ENCODE results near the gene LLGL2. TPM values are rescaled to one million over a fixed set of nuclear protein-coding genes. Genes with fewer than 3 reads are reported as not detected.

The LLGL2 gene
- total RNA-seq, 1 donor from 2014 or later, result 16.6 TPM

DNA sequence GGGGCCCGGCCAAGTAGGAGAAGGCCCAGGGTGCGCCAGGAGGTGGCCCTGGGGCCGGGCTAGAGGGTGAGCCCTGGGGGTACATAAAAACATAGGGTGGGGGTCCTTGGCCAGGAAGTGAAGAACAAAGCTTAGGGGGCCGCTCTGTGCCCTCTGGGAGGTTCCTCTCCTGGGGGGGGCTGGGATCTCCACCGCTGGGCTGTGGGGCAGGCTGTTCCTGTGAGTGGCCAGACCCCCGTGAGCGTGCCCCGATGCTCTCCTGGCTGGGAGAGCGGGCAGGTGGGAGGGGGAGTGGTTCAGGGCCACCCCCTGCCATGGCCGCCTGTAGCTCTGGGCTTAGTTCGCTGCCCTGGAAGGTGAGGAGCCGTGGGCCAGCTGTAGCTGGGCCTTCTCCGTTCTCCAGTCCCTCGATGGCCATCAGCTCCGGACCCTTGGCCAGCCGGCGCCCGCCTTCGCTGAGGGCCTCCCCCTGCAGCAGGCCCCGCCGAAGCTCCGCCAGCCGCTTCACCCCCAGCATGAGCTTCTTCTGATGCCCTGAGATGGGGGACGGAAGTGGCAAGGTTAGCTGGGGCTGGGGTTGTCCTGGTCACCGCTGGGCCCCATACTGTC lies 22.7 kb upstream of the LLGL2 start:
- H3K9me3 Mint-ChIP-seq, result no peaks in the 10 kb centered on the region
- H3K4me1 Mint-ChIP-seq, result no peaks in the 10 kb centered on the region
- no peak overlapping the region for H3K4me3 Mint-ChIP-seq
- Histone ChIP-seq H3F3A (ENCODE audit: low read depth) (no peaks in the 10 kb centered on the region), H3K4me2 (no peak overlapping the region), H3K4me1 (no peaks in the 10 kb centered on the region), H3K36me3 (no peaks in the 10 kb centered on the region), H3K4me3 (no peak overlapping the region), H3K9ac (no peak overlapping the region), H2AFZ (replicated peaks) (no peak overlapping the region), H3K9me3 (ENCODE audit: low read depth) (no peaks in the 10 kb centered on the region), H4K20me1 (ENCODE audit: low read depth) (peaks cover 5% of the 10 kb centered on the region), H3K79me2 (ENCODE audit: low read depth) (no peaks in the 10 kb centered on the region), H3K27me3 (no peaks in the 10 kb centered on the region), H3K27ac (no peak overlapping the region)
- TF ChIP-seq EZH2phosphoT487 (IDR thresholded peaks at IDR 0.05) (no peak), EZH2 (IDR thresholded peaks at IDR 0.05) (no peak)
- TF ChIP-seq, protein P1, sequence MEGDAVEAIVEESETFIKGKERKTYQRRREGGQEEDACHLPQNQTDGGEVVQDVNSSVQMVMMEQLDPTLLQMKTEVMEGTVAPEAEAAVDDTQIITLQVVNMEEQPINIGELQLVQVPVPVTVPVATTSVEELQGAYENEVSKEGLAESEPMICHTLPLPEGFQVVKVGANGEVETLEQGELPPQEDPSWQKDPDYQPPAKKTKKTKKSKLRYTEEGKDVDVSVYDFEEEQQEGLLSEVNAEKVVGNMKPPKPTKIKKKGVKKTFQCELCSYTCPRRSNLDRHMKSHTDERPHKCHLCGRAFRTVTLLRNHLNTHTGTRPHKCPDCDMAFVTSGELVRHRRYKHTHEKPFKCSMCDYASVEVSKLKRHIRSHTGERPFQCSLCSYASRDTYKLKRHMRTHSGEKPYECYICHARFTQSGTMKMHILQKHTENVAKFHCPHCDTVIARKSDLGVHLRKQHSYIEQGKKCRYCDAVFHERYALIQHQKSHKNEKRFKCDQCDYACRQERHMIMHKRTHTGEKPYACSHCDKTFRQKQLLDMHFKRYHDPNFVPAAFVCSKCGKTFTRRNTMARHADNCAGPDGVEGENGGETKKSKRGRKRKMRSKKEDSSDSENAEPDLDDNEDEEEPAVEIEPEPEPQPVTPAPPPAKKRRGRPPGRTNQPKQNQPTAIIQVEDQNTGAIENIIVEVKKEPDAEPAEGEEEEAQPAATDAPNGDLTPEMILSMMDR (IDR thresholded peaks at IDR 0.05), result no peak
- DNase-seq (ENCODE audit: low spot score), result no peak
- peaks cover 2% of the 10 kb centered on the region for H3K27me3 Mint-ChIP-seq (ENCODE audit: insufficient read depth, low read depth)
- H3K27ac Mint-ChIP-seq, result no peak overlapping the region
- peaks cover 10% of the 10 kb centered on the region for H3K36me3 Mint-ChIP-seq

DNA sequence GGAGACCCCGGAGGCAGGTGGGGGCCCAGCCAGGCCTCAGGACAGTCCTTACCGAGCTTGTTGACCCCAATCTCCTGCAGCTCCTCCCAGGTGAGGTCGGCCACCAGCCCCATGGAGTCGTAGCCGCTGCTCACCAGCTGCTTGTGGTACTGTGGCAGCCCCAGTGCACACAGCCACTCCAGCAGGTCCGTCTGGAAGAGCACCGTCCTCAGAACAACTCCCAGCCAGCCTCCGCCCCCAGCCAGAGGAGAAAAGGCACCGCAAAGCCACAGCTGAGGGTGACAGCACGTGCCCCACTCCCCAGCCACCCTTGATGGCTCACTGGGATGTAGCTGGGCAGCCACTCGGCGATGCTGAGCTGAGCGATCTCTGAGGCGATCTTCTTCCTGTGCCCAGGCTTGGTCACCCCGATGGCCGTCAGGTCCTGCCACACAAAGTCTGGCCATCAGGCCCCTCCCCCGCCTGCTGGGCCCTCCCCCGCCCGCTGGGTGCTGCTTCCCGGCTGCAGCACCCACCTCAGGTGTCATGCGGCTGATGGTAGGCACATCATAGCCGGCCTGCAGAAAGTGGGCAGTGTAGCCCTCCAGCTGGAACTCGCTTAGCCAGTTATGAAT lies 22.1 kb upstream of the LLGL2 start:
- DNase-seq (ENCODE audit: low spot score), result no peak
- no peaks in the 10 kb centered on the region for H3K9me3 ChIP-seq (ENCODE audit: low read depth)
- Mint-ChIP-seq H3K36me3 (peaks cover 10% of the 10 kb centered on the region), H3K27me3 (ENCODE audit: insufficient read depth, low read depth) (peaks cover 2% of the 10 kb centered on the region), H3K27ac (no peak overlapping the region), H3K4me1 (no peaks in the 10 kb centered on the region), H3K9me3 (no peaks in the 10 kb centered on the region), H3K4me3 (no peak overlapping the region)
- no peaks in the 10 kb centered on the region for H3F3A ChIP-seq (ENCODE audit: low read depth)
- TF ChIP-seq, protein P1 (IDR thresholded peaks at IDR 0.05), result no peak
- TF ChIP-seq EZH2phosphoT487 (IDR thresholded peaks at IDR 0.05) (no peak), EZH2 (IDR thresholded peaks at IDR 0.05) (no peak)
- H4K20me1 ChIP-seq (ENCODE audit: low read depth), result peaks cover 5% of the 10 kb centered on the region
- no peaks in the 10 kb centered on the region for H3K27me3 ChIP-seq
- H2AFZ ChIP-seq (replicated peaks), result no peak overlapping the region
- H3K79me2 ChIP-seq (ENCODE audit: low read depth), result no peaks in the 10 kb centered on the region
- H3K4me2 ChIP-seq, result no peak overlapping the region
- no peak overlapping the region for H3K9ac ChIP-seq
- H3K27ac ChIP-seq, result no peak overlapping the region
- H3K4me3 ChIP-seq, result no peak overlapping the region
- no peaks in the 10 kb centered on the region for H3K4me1 ChIP-seq
- no peaks in the 10 kb centered on the region for H3K36me3 ChIP-seq

DNA sequence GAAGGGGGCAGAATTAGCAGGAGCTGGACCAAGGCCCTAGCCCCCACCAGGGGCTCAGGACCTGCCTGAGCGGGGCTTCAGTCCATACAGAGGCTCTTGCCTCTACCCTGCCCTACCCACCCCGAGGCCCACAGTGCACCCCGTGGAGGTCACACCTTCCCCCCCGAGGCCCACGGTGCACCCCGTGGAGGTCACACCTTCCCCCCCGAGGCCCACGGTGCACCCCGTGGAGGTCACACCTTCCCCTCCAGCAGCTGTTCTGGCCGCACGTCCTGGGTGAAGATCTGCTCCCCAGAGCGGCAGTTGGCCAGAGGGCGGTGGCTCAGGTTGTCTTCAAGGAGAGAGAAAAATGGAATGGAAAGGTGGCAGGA lies 21.5 kb upstream of the LLGL2 start:
- Mint-ChIP-seq H3K27ac (no peak overlapping the region), H3K27me3 (ENCODE audit: insufficient read depth, low read depth) (peaks cover 2% of the 10 kb centered on the region), H3K9me3 (no peaks in the 10 kb centered on the region), H3K4me1 (no peaks in the 10 kb centered on the region), H3K36me3 (peaks cover 10% of the 10 kb centered on the region), H3K4me3 (no peak overlapping the region)
- Histone ChIP-seq H3K36me3 (no peaks in the 10 kb centered on the region), H3K4me3 (no peak overlapping the region), H3K4me2 (no peak overlapping the region), H3K27me3 (no peaks in the 10 kb centered on the region), H3K9me3 (ENCODE audit: low read depth) (no peaks in the 10 kb centered on the region), H3K27ac (no peak overlapping the region), H4K20me1 (ENCODE audit: low read depth) (peaks cover 5% of the 10 kb centered on the region), H3K79me2 (ENCODE audit: low read depth) (no peaks in the 10 kb centered on the region), H3K4me1 (no peaks in the 10 kb centered on the region), H3F3A (ENCODE audit: low read depth) (no peaks in the 10 kb centered on the region), H3K9ac (no peak overlapping the region), H2AFZ (replicated peaks) (no peak overlapping the region)
- TF ChIP-seq EZH2phosphoT487 (IDR thresholded peaks at IDR 0.05), result no peak
- no peak for TF ChIP-seq EZH2 (IDR thresholded peaks at IDR 0.05)
- TF ChIP-seq, protein P1 (IDR thresholded peaks at IDR 0.05), result no peak
- DNase-seq (ENCODE audit: low spot score), result no peak

Data from neural progenitor cell (in vitro differentiated cells).